ENCODE results near the gene RHBG. TPM values are rescaled to one million over a fixed set of nuclear protein-coding genes. Genes with fewer than 3 reads are reported as not detected.

The RHBG gene
- total and polyA plus RNA-seq, 2 donors (not counting 3 experiments of a cell fraction or from before 2014, with no cell fraction given): not detected

DNA sequence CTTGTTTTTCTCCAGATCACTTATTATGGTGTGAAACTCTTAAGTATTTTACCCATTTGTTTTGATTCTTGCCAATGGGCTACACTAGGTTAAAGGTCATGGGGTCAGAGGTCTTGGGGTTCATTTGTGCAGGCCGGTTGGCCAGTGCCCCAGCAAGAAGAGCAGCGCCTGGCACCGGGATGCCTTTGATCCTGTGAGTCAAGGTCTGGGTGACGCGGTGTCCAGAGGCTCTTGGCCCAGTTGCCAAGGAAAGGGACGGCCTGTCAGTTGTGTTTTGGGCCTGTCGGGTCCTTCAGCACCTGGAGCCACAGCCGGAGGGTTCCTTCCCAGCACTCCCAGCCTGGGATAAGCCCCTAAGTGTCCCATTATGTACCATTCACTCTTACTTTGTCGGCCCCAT, 25.1 kb downstream of the RHBG start:
- DNase-seq (ENCODE audit: low read depth, low spot score) (no peak), FAIRE-seq (no peak)
- CTCF ChIA-PET: interaction anchor here (0.6 to 5.0 kb wide), 3 partner anchors 8 to 52 kb away, joined by 3 to 52 read pairs (median 7); no protein-coding TSS in a partner anchor
- TF ChIP-seq, protein P1, sequence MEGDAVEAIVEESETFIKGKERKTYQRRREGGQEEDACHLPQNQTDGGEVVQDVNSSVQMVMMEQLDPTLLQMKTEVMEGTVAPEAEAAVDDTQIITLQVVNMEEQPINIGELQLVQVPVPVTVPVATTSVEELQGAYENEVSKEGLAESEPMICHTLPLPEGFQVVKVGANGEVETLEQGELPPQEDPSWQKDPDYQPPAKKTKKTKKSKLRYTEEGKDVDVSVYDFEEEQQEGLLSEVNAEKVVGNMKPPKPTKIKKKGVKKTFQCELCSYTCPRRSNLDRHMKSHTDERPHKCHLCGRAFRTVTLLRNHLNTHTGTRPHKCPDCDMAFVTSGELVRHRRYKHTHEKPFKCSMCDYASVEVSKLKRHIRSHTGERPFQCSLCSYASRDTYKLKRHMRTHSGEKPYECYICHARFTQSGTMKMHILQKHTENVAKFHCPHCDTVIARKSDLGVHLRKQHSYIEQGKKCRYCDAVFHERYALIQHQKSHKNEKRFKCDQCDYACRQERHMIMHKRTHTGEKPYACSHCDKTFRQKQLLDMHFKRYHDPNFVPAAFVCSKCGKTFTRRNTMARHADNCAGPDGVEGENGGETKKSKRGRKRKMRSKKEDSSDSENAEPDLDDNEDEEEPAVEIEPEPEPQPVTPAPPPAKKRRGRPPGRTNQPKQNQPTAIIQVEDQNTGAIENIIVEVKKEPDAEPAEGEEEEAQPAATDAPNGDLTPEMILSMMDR (IDR thresholded peaks at IDR 0.05; ENCODE audit: extremely low read depth in 1 of 2, insufficient read depth in 1 of 2, low read depth in 1 of 2, low read length in 2 of 2): no peak
- TF ChIP-seq GATA2 (IDR thresholded peaks at IDR 0.05; ENCODE audit: insufficient read depth, insufficient read length, low read depth, low read length) (no peak), FOS (IDR thresholded peaks at IDR 0.05; ENCODE audit: borderline replicate concordance, insufficient read depth, low read length) (no peak), POLR2AphosphoS5 (IDR thresholded peaks at IDR 0.05; ENCODE audit: insufficient read depth, low read depth, low read length) (no peak), JUN (IDR thresholded peaks at IDR 0.05; ENCODE audit: borderline replicate concordance, insufficient read depth, insufficient read length, low read depth) (no peak), POLR2A (IDR thresholded peaks at IDR 0.05; ENCODE audit: low read depth, low read length) (no peak)
- Histone ChIP-seq H3K27ac (ENCODE audit: insufficient read depth, low read depth, low read length) (no peak overlapping the region), H3K9me1 (replicated peaks; ENCODE audit: control insufficient read depth, extremely low read depth, insufficient read depth, low read length) (no peaks in the 10 kb centered on the region), H3K4me2 (ENCODE audit: insufficient read depth, low read length) (no peak overlapping the region), H3K4me3 (replicated peaks in 1 of 3; ENCODE audit: insufficient read depth in 1 of 3, low read depth in 1 of 3, low read length in 3 of 3) (no peak overlapping the region), H3K36me3 (ENCODE audit: control insufficient read depth in 2 of 2, extremely low read depth in 1 of 2, insufficient read depth in 2 of 2, low read length in 2 of 2) (no peaks in the 10 kb centered on the region), H3K9ac (replicated peaks; ENCODE audit: extremely low read depth, insufficient read depth, low read length) (no peak overlapping the region), H3K9me3 (replicated peaks; ENCODE audit: control insufficient read depth, insufficient read depth, low read length) (no peaks in the 10 kb centered on the region), H3K4me1 (ENCODE audit: control insufficient read depth, extremely low read depth, insufficient read depth, low read length) (no peaks in the 10 kb centered on the region), H3K27me3 (ENCODE audit: control insufficient read depth in 2 of 2, insufficient read depth in 2 of 2, low read length in 2 of 2) (peaks cover 8 to 19% of the 10 kb centered on the region in 2 experiments), H3K79me2 (ENCODE audit: control insufficient read depth, insufficient read depth, low read length) (no peaks in the 10 kb centered on the region), H2AFZ (ENCODE audit: low read depth, low read length) (no peak overlapping the region), H4K20me1 (replicated peaks; ENCODE audit: control insufficient read depth, extremely low read depth, insufficient read depth, low read length) (no peaks in the 10 kb centered on the region)
- POLR2A ChIA-PET: no interaction called here
- dilution Hi-C loops (cut with MboI; ENCODE audit: extremely low pct_ligation_motif_present, low sequenced_read_pairs): no loop called here
- no TSS peak for BruUV-seq (replicated peaks)
- intact Hi-C loops (cut with micrococcal nuclease): no loop called here

Data from endothelial cell of umbilical vein (primary cell).